Right lung (tissue), 5 donors: ENCODE data around the gene ADAMTS2. TPM values are rescaled to one million over a fixed set of nuclear protein-coding genes. Genes with fewer than 3 reads are reported as not detected.

Experiments
- DNase-seq, 2 donors: peaks; one replicate each; pipeline ENCODE4 v3.0.0-alpha.2; 2013
- polyA plus RNA-seq, 5 donors: library from polyadenylated mRNA; unstranded; fragments of 120-200 nt; gene quantifications; one replicate each; pipeline versions ENCODE4 v1.2.1 to v1.2.3, GENCODE V29; 2013; ENCODE audit warnings: inconsistent platforms in 1 of 5, low replicate concordance in 1 of 5; ENCODE audit not compliant: insufficient read length in 5 of 5, insufficient read depth in 1 of 5

ADAMTS2 gene
- polyA plus RNA-seq, 5 donors = 27.7 to 44.9 (median 31.5) TPM

- DNase-seq = no peak
Observed at GRCh38 chr5:179199246-179199645, 146.0 kb downstream of the ADAMTS2 start.

DNA sequence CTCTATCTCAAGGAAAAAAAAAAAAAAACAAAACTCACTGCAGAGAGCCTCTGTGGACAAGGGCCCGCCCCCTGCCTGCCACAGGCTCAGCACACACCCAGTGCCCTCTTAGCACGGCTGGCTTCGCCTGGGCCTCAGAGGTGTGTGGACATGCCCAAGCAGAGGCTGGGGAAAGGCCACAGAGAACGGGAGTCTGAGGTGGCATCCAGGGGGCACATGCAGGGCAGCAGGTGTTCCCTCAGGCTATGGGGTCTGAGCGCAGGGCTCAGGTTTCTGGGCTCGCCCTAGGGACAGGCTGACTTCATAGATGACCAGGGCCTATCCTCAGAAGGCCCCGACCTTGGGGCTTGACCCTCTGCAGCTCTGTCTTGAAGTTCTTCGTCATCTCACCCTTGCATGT lies 146.4 kb downstream of the ADAMTS2 start:
- no peak for DNase-seq

GRCh38 chr5:179196405-179197079 lies 148.7 kb downstream of the ADAMTS2 start:
- DNase-seq = no peak

DNA sequence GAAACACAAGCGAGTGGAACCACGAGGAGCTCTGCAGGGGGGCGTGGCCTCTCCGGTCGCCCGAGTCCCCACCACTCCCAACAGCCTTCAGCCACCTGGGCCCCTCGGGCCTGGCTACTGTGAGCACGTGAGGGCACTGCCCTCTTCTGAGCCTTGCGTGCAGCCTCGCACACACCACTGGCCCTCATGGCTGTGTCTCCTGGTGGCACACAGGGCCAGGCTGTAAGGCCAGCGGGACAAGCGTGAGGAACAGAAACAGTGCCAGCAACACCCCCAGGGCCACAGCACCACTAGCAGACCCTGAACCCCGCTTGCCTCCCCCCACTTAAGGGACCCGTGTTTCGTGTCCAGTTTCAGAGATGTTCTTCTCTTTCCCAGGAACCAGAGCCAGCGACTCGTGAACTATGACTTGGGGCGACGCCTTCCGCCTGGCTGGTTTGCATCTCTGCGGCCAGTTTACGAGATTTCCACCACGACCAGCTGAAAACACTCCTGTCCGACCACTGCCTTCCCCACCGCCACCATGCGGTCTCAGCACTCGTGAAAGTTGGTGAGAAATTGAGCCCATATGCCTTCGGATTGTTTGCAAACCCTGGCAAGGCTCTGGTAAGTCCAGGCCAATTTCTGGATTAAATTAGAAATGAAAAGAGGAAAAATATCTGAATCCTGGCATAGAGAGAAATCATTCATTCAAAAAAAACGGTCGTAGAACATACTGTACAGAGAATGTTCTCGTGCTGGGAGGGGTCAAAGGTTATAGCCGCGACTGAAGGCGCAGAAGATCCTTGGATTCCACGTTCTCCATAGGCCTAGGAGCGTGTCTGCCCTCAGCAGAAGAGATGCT lies 149.5 kb downstream of the ADAMTS2 start:
- no peak for DNase-seq

DNA sequence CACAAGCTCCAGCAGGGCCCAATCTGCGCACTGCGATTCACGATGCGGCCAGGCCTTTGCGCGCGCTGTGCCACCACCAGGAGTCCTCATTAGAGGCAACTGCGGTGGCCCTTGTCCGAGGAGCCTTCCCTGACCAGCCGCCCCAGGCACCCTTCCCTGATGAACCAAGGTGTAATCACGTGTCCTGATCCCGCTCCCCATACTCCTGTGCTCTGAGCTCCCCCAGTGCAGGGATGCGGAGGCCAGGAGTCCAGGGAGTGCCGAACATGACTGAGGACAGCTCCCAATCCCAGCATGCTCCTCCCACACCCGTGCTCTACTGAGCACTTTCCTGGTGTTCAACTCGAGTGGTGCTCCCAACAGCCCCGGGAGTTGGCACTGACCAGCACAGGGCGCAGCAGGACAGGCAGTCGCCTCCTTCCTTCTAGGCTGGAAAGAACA lies 150.3 kb downstream of the ADAMTS2 start:
- DNase-seq = no peak

DNA sequence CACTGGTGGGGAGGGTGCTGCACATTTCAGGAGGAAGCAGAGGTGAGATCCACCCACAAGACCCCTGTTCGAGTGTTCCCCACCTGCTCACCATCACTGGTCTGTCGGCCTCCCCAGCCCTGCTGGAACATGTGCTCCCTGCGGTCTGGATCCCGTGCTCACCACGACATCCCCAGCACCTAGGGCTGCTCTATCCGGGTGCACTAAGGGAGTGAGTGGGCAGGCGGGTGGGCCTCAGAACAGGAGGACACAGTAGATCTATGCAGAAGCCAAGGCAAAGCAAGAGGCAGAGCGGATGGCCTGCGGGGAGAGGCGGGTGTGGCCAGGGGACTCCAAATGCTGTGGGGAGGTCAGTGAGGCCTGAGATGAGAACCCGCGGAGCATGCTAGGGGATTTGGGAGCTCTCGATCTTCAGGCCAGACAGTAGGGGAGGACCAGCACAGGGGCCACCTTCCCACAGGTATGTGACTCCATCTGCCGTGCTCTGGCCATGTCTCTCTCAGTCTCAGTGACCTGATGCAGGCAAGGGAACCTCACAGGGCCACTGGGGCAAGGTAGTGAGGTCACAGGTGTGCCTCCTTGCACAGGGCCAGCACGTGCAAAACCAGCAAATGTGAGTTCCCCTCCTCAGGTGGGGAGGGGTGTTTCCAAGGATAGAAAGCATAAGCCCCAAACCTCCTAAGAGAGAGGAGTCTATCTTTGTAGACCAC lies 150.9 kb downstream of the ADAMTS2 start:
- DNase-seq = no peak

DNA sequence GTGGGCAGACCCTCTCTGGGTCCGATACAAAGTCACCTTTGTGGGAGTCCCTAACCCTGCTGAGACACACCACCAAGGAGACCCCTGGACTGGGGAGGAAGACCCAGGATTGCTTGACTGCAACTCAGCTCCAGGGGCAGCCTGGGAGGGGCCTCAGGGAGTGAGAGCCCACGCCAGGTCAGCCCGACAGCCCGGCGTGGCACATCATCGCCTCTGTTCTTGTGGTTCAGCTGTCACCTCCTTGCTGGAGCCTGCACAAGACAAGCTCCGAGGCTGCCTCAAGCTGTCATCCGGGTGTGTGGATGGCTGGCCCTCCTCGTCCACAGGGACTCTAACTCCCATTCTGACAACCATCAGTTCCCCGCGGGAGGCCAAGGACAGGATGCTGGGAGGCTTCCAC lies 151.5 kb downstream of the ADAMTS2 start:
- no peak for DNase-seq

DNA sequence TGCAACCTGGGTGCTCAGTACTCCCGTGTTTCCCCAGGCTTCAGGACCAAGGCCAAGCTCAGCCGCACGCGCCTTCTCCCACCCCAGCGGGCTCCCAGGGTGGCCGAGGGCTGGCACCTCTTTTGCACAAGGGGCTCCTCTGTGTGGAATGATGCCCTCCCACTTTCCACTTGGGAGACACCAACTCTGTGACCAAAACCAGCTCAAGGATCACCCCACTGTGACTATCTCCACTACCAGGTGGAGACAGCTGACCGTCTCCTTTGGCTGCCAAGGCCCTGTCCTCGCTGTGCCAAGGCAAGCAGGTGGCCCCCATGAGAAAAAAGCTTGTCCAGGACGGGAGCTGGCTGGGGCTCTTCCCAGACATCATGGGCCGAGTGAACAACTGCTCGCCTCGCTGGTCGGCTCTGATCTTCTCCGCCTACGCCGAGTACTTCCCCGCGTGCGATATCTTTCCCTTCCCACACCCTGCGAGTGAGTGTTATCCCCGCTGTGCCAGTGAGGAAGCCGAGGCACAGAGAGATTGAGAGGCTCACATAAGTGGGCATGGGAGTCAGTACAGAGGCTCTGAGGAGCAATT lies 152.3 kb downstream of the ADAMTS2 start:
- no peak for DNase-seq

DNA sequence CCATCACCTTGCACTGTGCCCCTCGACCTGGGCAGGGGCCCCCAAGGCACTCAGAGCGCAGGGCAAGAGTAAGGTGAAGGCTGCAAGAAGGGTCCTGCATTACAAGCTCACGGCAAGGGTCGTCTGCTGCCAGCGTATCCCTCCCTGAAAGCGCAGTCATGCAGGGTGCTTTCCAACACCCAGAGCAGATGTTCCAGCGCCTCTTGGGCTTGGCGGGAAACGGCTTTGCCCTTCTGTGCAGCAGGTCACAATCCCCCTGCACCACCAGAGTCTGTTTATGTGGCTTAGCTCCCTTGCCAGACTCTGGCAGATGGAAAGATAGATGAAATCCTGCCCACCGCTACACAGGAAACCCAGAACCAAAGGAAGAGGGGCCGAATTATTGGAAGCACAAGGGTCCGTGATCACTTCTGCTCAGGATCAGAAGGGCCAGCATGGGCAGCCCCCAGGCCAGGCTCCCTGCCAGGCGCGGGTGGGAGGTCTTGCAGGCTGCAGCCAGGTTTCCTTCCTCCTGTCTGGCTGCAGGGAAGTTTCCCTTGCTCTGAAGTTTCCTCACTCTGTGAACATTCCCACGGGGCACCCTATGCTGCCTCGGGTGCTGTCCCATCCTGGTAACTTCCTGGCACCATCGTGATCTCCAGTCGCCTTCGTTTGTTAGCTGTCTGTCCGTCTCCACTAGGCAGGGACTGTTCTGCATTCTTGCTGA lies 152.9 kb downstream of the ADAMTS2 start:
- DNase-seq = no peak

GRCh38 chr5:179191506-179192184 lies 153.6 kb downstream of the ADAMTS2 start:
- DNase-seq = no peak

GRCh38 chr5:179190851-179191505 lies 154.3 kb downstream of the ADAMTS2 start:
- no peak for DNase-seq

DNA sequence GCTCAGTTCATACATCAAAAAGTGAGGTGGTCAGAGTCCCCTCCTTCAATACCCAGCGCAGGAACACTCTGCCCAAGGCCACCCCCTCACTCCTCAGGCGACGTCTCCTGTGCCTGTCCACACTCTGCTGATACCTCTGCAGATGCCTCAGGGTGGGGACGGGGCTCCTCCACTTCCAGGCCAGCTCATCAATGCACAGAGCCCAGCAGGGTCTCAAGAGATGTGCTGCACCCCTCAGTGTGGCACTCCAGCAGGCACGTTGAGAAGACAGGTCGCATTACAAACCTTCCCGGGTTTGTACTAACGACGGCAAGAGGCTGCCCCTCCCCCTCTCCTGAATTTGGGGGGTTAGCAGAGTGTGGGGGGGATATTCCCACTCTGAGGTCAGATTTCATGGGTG lies 156.6 kb downstream of the ADAMTS2 start:
- DNase-seq = no peak

- DNase-seq = no peak
Observed at GRCh38 chr5:179187681-179188575, 157.3 kb downstream of the ADAMTS2 start.

DNA sequence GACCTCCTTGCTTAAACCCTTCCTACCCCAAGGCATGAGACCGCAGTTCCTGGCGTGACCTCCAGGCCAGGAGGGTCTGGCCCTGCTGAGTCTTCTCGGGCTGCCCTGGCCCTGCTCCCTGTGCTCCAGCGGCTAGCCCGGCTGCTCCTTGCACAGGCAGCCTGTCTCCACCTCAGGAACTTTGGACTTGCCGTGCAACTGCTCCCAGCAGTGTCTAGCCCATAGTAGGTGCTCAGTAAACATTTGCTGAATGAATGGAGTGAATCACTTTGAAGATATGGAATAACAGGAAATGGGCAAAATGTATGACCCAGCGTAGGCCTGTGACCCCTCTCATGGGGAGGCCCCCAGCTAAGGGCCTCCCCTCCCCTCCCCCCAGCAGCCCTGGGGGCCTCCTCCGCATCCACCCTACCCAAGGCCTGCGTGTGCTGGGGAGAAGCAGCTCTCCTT lies 158.0 kb downstream of the ADAMTS2 start:
- DNase-seq = no peak

DNA sequence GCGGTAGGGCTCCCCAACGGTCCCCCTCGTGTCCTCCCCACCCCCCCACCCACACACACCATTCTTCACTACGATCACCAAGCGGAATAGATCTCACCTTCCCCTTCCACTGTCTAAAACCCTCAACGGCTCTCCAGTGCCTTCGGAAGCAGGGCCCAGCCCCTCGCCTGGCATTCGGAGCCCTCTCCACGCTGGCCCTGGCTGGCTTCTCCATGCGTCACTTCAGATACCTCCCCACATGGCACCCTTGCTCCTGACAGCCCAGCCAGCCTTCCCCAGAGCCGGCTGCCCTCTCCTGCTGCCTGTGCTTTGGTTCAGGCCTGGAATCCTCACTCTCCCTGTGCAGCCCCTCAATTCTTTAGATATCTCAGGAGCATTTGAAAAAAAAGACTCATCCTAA lies 158.5 kb downstream of the ADAMTS2 start:
- DNase-seq = no peak

GRCh38 chr5:179185941-179186411 lies 159.3 kb downstream of the ADAMTS2 start:
- no peak for DNase-seq

- no peak for DNase-seq
Observed at GRCh38 chr5:179185256-179185940, 159.9 kb downstream of the ADAMTS2 start.

DNA sequence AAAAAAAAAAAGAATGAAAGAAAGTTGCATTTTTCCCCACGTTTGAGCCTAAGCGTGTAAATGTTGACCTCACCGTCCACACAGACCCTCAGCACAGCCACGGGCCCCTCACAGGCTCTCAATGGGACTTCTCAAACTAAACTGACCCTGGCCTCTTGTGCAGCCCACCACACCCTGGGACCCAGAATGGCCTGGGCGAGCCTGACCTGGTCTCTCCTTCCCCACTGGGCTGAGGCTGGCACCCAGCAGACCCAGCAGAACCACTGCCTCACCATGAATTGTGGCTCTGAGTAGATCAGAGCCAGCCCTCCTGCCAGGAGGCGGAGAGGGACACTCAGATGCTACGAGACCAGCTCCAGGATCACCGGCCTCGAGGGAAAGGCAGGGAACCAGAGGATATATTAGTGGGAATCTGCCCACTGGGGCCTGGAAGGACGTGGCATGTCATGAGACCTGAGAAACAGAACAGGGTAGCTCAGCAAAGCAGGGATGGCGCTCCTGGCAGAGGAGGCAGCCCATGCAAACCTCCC lies 160.7 kb downstream of the ADAMTS2 start:
- DNase-seq = no peak
